GM23338 (cell line): ENCODE measurements around the gene TMEM37. TPM values are rescaled to one million over a fixed set of nuclear protein-coding genes. Genes with fewer than 3 reads are reported as not detected.

ENCODE experiments used
- ATAC-seq: fragments of 200-7000 bp; cut with Tn5 transposase; 3 replicates; pipeline ENCODE4 v1.9.1; 2020
- DNase-seq: peaks from one replicate; pipeline ENCODE4 v3.0.0-alpha.2; 2015; ENCODE audit warnings: low spot score
- H2AFZ ChIP-seq: fragments of 200-600 bp; sonication (generic); 2 replicates; pipeline ENCODE4 v1.8.0; 2016; ENCODE audit warnings: antibody characterized with exemption, mild to moderate bottlenecking, moderate library complexity
- H3F3A ChIP-seq: fragments of 200-600 bp; sonication (generic); replicated peaks from 2 replicates; pipeline ENCODE4 v1.8.0; 2017; ENCODE audit warnings: antibody characterized with exemption, mixed run types, low read depth
- H3K27ac ChIP-seq: fragments of 200-600 bp; sonication (generic); 2 replicates; pipeline ENCODE4 v1.6.1; 2016; ENCODE audit warnings: low read depth
- H3K27me3 ChIP-seq: fragments of 200-600 bp; sonication (generic); 2 replicates; pipeline ENCODE4 v1.8.0; 2016; ENCODE audit warnings: mild to moderate bottlenecking, mixed run types, moderate library complexity; ENCODE audit not compliant: insufficient read depth
- H3K36me3 ChIP-seq: fragments of 200-600 bp; sonication (generic); 2 replicates; pipeline ENCODE4 v1.8.0; 2016; ENCODE audit warnings: mild to moderate bottlenecking; ENCODE audit not compliant: insufficient read depth
- H3K4me1 ChIP-seq: fragments of 200-600 bp; sonication (generic); 2 replicates; pipeline ENCODE4 v1.8.0; 2016; ENCODE audit warnings: mild to moderate bottlenecking, moderate library complexity; ENCODE audit not compliant: insufficient read depth
- H3K4me2 ChIP-seq: fragments of 200-600 bp; sonication (generic); 2 replicates; pipeline ENCODE4 v1.7.1; 2017; ENCODE audit warnings: mixed run types
- H3K4me3 ChIP-seq: fragments of 200-600 bp; sonication (generic); 2 replicates; pipeline ENCODE4 v1.6.1; 2016; ENCODE audit warnings: mixed run types
- H3K79me2 ChIP-seq: fragments of 200-600 bp; sonication (generic); replicated peaks from 2 replicates; pipeline ENCODE4 v1.8.0; 2017; ENCODE audit warnings: mild to moderate bottlenecking; ENCODE audit not compliant: insufficient read depth
- H3K9me2 ChIP-seq: fragments of 200-600 bp; sonication (generic); 2 replicates; pipeline ENCODE4 v1.8.0; 2017; ENCODE audit not compliant: insufficient read depth
- H4K20me1 ChIP-seq: fragments of 200-600 bp; sonication (generic); replicated peaks from 2 replicates; pipeline ENCODE4 v1.8.0; 2017; ENCODE audit warnings: mild to moderate bottlenecking; ENCODE audit not compliant: insufficient read depth
- H3K27ac Mint-ChIP-seq: 2 replicates; pipeline ENCODE4 v1.8.0; 2020; ENCODE audit warnings: inconsistent platforms, mild to moderate bottlenecking, moderate library complexity, mixed read lengths
- H3K27me3 Mint-ChIP-seq: 3 replicates; pipeline ENCODE4 v1.8.0; 2022; ENCODE audit warnings: low read depth, mild to moderate bottlenecking, moderate library complexity, mixed read lengths, inconsistent platforms; ENCODE audit not compliant: insufficient read depth, poor library complexity
- H3K36me3 Mint-ChIP-seq: 3 replicates; pipeline ENCODE4 v1.8.0; 2021; ENCODE audit warnings: low read depth, mild to moderate bottlenecking, inconsistent platforms, moderate library complexity, mixed read lengths
- H3K4me1 Mint-ChIP-seq: 3 replicates; pipeline ENCODE4 v1.8.0; 2020; ENCODE audit warnings: mild to moderate bottlenecking, inconsistent platforms, mixed read lengths
- H3K4me3 Mint-ChIP-seq: 3 replicates; pipeline ENCODE4 v1.8.0; 2021; ENCODE audit warnings: moderate library complexity, mild to moderate bottlenecking, inconsistent platforms, mixed read lengths
- H3K9me3 Mint-ChIP-seq: 3 replicates; pipeline ENCODE4 v1.8.0; 2020; ENCODE audit warnings: moderate library complexity, mild to moderate bottlenecking, inconsistent platforms, mixed read lengths
- CREB1 ChIP-seq: fragments of 250-450 bp; sonication (Bioruptor Pico); IDR thresholded peaks from 2 replicates; pipeline ENCODE4 v1.5.0; 2020; ENCODE audit warnings: low read depth, mild to moderate bottlenecking, moderate library complexity
- CTCF ChIP-seq, 2 experiments: fragments of 200-600 bp in 1 of 2; sonication (generic) in 1 of 2; conservative IDR thresholded peaks; 2 replicates each; pipeline versions ENCODE4 v1.5.1 to v1.6.1; 2016 to 2017; ENCODE audit warnings: antibody characterized with exemption in 2 of 2, low read depth in 2 of 2, mild to moderate bottlenecking in 2 of 2, moderate library complexity in 1 of 2
- ETS1 ChIP-seq: IDR thresholded peaks from 2 replicates; pipeline ENCODE4 v1.6.1; 2016; ENCODE audit warnings: antibody characterized with exemption
- EZH2 ChIP-seq: fragments of 200-600 bp; sonication (generic); IDR thresholded peaks from one replicate; pipeline ENCODE4 v1.8.0; 2017; ENCODE audit warnings: antibody characterized with exemption, mild to moderate bottlenecking, low read depth; ENCODE audit not compliant: unreplicated experiment
- EZH2phosphoT487 ChIP-seq: fragments of 200-600 bp; sonication (generic); IDR thresholded peaks from one replicate; pipeline ENCODE4 v1.8.1; 2018; ENCODE audit warnings: antibody characterized with exemption; ENCODE audit not compliant: unreplicated experiment
- JUNB ChIP-seq: IDR thresholded peaks from one replicate; pipeline ENCODE4 v1.6.1; 2016; ENCODE audit warnings: antibody characterized with exemption; ENCODE audit not compliant: unreplicated experiment
- NANOG ChIP-seq: IDR thresholded peaks from 2 replicates; pipeline ENCODE4 v1.6.1; 2016; ENCODE audit warnings: antibody characterized with exemption, borderline replicate concordance
- REST ChIP-seq: IDR thresholded peaks from one replicate; pipeline ENCODE4 v1.6.1; 2018; ENCODE audit warnings: antibody characterized with exemption; ENCODE audit not compliant: unreplicated experiment
- STAT1 ChIP-seq: IDR thresholded peaks from one replicate; pipeline ENCODE4 v1.6.1; 2016; ENCODE audit warnings: antibody characterized with exemption; ENCODE audit not compliant: unreplicated experiment
- ZNF114 ChIP-seq: fragments of 250-450 bp; sonication (Bioruptor Pico); IDR thresholded peaks from 2 replicates; pipeline ENCODE4 v1.5.0; 2020; ENCODE audit warnings: mild to moderate bottlenecking, moderate library complexity
- polyA plus RNA-seq: library from polyadenylated mRNA; unstranded; fragments of >200 nt; fragmentation: Nextera tagmentation; extraction: Ambion mirVana; gene quantifications from 2 replicates; pipeline ENCODE4 v1.2.1, GENCODE V29; 2016
- total RNA-seq: library from RNA; depleted of rRNA; stranded (reverse); fragments of >200 nt; shearing (Covaris generic); gene quantifications from 2 replicates; pipeline ENCODE4 v1.2.3, GENCODE V29; 2014

TMEM37 gene
- total and polyA plus RNA-seq, 2 experiments from 2014 or later, result 8.6 to 8.8 TPM

GRCh38 chr2:119455066-119455718 is 23.5 kb downstream of the TMEM37 start:
- no peaks in the 10 kb centered on the region for H3K9me2 ChIP-seq

More at GRCh38 chr2:119455066-119455718, 23.5 kb downstream of the TMEM37 start:
- Histone ChIP-seq H3K4me1 (peaks cover 4% of the 10 kb centered on the region; the same call in 1 of the 2 replicates), H3K27me3 (no peaks in the 10 kb centered on the region), H3K4me3 (no peak overlapping the region), H4K20me1 (0 out of 2 replicates have a peak, but pooled peaks cover 3% of the 10 kb centered on the region), H3F3A (no peaks in the 10 kb centered on the region), H3K4me2 (no peak overlapping the region), H3K27ac (no peak overlapping the region), H3K36me3 (no peaks in the 10 kb centered on the region), H2AFZ (no peak overlapping the region), H3K79me2 (no peaks in the 10 kb centered on the region)
- DNase-seq (no peak), ATAC-seq (no peak)
- Mint-ChIP-seq H3K4me3 (no peak overlapping the region), H3K27ac (no peak overlapping the region), H3K27me3 (peaks cover 6% of the 10 kb centered on the region), H3K4me1 (peaks cover 3% of the 10 kb centered on the region), H3K36me3 (no peaks in the 10 kb centered on the region), H3K9me3 (no peaks in the 10 kb centered on the region; the same call in 2 of the 3 replicates)
- TF ChIP-seq REST (no peak), JUNB (no peak), ZNF114 (CRISPR knock-in tag) (no peak), ETS1 (no peak), NANOG (no peak), STAT1 (no peak), CREB1 (CRISPR knock-in tag) (no peak), EZH2phosphoT487 (no peak), CTCF (conservative IDR thresholded peaks at IDR 0.05; ENCODE audit: low read depth in 2 of 2) (no peak), EZH2 (no peak)
